Transverse colon (tissue), 4 donors: ENCODE results near the gene STAB1. TPM values are rescaled to one million over a fixed set of nuclear protein-coding genes. Genes with fewer than 3 reads are reported as not detected.

ENCODE experiments used
- DNase-seq: peaks from one replicate; pipeline ENCODE4 v3.0.0-alpha.2; 2019
- H3K27ac ChIP-seq, 4 donors: fragments of 200-600 bp; sonication (generic); 2 replicates each; pipeline ENCODE4 v1.5.1; 2016 to 2018; ENCODE audit warnings: inconsistent platforms in 4 of 4
- H3K27me3 ChIP-seq: fragments of 200-600 bp; sonication (generic); 2 replicates; pipeline ENCODE4 v1.5.1; 2017; ENCODE audit warnings: inconsistent platforms
- H3K36me3 ChIP-seq, 4 donors: fragments of 200-600 bp; sonication (generic); 2 replicates each; pipeline ENCODE4 v1.5.1; 2017 to 2019; ENCODE audit warnings: inconsistent platforms in 4 of 4
- H3K4me1 ChIP-seq, 4 donors: fragments of 200-600 bp; sonication (generic); 2 replicates each; pipeline ENCODE4 v1.5.1; 2017 to 2020; ENCODE audit warnings: inconsistent platforms in 4 of 4
- H3K4me3 ChIP-seq, 4 donors: fragments of 200-600 bp; sonication (generic); 1 replicate in 1 of 4; 2 replicates in 3 of 4; pipeline versions ENCODE4 v1.5.1 to v1.6.1; 2017 to 2019; ENCODE audit warnings: inconsistent platforms in 4 of 4
- H3K9me3 ChIP-seq, 2 donors: fragments of 200-600 bp; sonication (generic); 2 replicates each; pipeline ENCODE4 v1.5.1; 2017 to 2019; ENCODE audit warnings: inconsistent platforms in 2 of 2
- EP300 ChIP-seq: sonication (generic); formaldehyde crosslinking; IDR thresholded peaks from one replicate; pipeline ENCODE4 v1.6.1; 2017; ENCODE audit warnings: antibody characterized with exemption, low read depth
- POLR2A ChIP-seq: fragments of 450-650 bp; IDR thresholded peaks from one replicate; pipeline ENCODE4 v1.6.1; 2016; ENCODE audit warnings: antibody characterized with exemption, mild to moderate bottlenecking, moderate library complexity
- POLR2AphosphoS5 ChIP-seq, 3 donors: sonication (generic); formaldehyde crosslinking; IDR thresholded peaks; one replicate each; pipeline ENCODE4 v1.6.1; 2016; ENCODE audit warnings: antibody characterized with exemption in 3 of 3
- WGBS, 2 donors: methylation state at CpG; one replicate each; pipeline ENCODE4 v1.1.5; 2018; ENCODE audit warnings: low coverage in 1 of 2; 5-methylcytosine and 5-hydroxymethylcytosine counted together
- in situ Hi-C, 4 donors: fragments of 200-750 bp; cut with MboI; loops; one replicate each; pipeline versions ENCODE4 v1.15.0 to v1.15.1; 2017; ENCODE audit warnings: low sequenced_read_pairs in 3 of 4, low pct_ligation_motif_present in 1 of 4, low pct_unique_long_range_greater_than_20kb in 1 of 4
- intact Hi-C: fragments of 100-400 bp; cut with DNase I; formaldehyde crosslinking; loops from one replicate; pipeline ENCODE4 v1.15.1; 2023; ENCODE audit warnings: low total_unique reads
- total RNA-seq, 4 donors: library from RNA; depleted of rRNA; stranded (reverse); fragments of >200 nt; gene quantifications; one replicate each; pipeline ENCODE4 v1.1.0, GENCODE V29; 2016
- TF ChIP-seq, protein P1 (sequence below), 5 experiments: fragments of 200-600 bp in 3 of 5; fragments of 450-650 bp in 2 of 5; sonication (generic) in 3 of 5; IDR thresholded peaks; 1 replicate in 2 of 5; 2 replicates in 3 of 5; pipeline ENCODE4 v1.5.1; 2016 to 2017; ENCODE audit warnings: antibody characterized with exemption in 5 of 5, inconsistent platforms in 3 of 5, mild to moderate bottlenecking in 2 of 5, moderate library complexity in 1 of 5

Gene STAB1
- total RNA-seq, 4 donors from 2014 or later, result 42.6 to 152 (median 70.3) TPM

DNA sequence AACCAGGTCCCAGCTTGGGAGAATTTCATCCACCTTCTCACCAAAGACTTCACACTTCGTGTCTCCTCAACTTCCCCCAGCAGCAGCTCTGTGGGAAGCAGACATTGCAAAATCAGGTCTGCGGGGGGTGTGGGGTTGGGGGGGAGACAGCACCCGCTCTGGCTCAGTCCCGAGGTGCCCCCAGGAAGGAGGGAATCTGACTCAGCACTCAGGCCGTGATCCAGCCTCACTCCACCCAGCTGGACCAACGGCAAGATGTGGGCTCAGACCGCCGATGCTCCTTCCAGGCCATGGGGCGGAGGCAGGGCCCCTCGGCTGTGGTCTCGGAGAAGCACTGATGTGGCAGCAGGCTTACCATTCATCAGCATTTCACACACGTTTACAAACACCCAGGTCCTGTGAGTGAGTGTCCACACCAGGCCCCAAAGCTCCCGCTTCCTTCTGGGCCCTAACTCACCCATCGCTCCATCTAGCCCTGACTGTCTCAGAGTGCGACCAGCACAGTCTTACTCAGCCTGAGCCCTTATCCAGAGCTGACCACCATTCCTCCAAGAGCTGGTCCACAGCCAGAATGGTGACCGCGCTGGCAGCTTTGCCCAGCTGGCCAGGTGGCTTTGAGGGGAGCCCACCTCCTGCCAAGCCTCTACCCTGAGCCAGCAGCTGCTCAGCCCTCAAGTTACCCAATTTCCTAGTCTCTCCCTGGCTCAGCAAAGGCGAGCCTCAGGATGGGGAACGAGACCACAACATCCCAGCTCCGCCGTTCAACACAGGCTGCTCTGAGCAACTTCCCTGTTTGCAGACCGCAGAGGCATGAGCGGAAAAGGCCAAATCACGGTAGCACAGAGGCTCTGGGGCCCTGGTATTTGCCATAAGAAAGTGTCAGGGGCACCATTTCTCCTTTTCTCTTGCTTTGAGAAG is 3.3 kb downstream of the STAB1 start:
- Histone ChIP-seq H3K27ac (peak overlapping the region; percentile 6 to 60 (median 26)), H3K4me1 (peaks cover 0 to 3% (median 0%) of the 10 kb centered on the region in 4 donors), H3K9me3 (no peaks in the 10 kb centered on the region), H3K36me3 (no peaks in the 10 kb centered on the region), H3K27me3 (no peaks in the 10 kb centered on the region), H3K4me3 (no peak overlapping the region)
- DNase-seq, result peak; percentile 41
- 61 to 72% methylated on average over 5 to 24 of the region's 24 CpGs for WGBS, 2 donors
- intact Hi-C loops (no loop called here), in situ Hi-C loops (no loop called here)
- no peak for TF ChIP-seq POLR2AphosphoS5 (IDR thresholded peaks at IDR 0.05)
- TF ChIP-seq EP300, result no peak
- TF ChIP-seq, protein P1, sequence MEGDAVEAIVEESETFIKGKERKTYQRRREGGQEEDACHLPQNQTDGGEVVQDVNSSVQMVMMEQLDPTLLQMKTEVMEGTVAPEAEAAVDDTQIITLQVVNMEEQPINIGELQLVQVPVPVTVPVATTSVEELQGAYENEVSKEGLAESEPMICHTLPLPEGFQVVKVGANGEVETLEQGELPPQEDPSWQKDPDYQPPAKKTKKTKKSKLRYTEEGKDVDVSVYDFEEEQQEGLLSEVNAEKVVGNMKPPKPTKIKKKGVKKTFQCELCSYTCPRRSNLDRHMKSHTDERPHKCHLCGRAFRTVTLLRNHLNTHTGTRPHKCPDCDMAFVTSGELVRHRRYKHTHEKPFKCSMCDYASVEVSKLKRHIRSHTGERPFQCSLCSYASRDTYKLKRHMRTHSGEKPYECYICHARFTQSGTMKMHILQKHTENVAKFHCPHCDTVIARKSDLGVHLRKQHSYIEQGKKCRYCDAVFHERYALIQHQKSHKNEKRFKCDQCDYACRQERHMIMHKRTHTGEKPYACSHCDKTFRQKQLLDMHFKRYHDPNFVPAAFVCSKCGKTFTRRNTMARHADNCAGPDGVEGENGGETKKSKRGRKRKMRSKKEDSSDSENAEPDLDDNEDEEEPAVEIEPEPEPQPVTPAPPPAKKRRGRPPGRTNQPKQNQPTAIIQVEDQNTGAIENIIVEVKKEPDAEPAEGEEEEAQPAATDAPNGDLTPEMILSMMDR (IDR thresholded peaks at IDR 0.05), result no peak
- TF ChIP-seq POLR2A, result no peak

DNA sequence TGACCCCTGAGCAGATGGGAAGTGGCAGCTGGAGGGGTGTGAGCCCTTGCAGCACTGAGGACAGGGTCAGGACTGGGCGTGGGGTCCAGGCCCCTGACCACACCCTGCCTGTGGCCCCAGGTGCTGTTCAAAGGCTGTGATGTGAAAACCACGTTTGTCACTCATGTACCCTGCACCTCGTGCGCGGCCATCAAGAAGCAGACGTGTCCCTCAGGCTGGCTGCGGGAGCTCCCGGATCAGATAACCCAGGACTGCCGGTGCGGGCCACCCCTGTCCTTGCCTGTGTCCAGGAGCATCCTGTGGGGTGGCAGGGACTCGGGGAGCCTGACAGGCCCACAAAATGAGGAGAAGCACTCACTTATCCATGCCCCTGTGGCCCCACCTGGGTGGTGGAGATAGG is 5.9 kb downstream of the STAB1 start:
- 72% methylated on average over 11 of the region's 11 CpGs; no CpG with 5 or more reads in 1 of the 2 donors for WGBS, 2 donors
- in situ Hi-C loops (no loop called here), intact Hi-C loops (no loop called here)
- Histone ChIP-seq H3K36me3 (no peaks in the 10 kb centered on the region), H3K4me1 (peaks cover 0 to 3% (median 0%) of the 10 kb centered on the region in 4 donors), H3K4me3 (no peak overlapping the region), H3K27ac (no peak overlapping the region), H3K27me3 (no peaks in the 10 kb centered on the region), H3K9me3 (no peaks in the 10 kb centered on the region)
- no peak for TF ChIP-seq EP300
- TF ChIP-seq, protein P1 (IDR thresholded peaks at IDR 0.05), result no peak
- no peak for TF ChIP-seq POLR2AphosphoS5 (IDR thresholded peaks at IDR 0.05)
- no peak for TF ChIP-seq POLR2A
- no peak for DNase-seq

DNA sequence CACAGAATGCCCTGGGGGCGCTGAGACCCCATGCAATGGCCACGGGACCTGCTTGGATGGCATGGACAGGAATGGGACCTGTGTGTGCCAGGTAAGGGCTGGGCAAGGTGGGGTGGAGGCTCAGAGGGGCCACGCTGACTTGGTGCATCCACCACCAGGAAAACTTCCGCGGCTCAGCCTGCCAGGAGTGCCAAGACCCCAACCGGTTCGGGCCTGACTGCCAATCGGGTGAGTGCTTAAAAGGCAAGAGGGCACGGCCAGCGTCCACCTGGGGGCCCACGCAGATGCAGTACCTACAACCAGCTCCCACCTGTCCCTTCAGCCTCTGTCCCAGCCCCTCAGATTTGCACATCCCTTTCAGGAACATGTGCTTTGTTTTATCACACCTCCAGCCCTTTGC is 6.9 kb downstream of the STAB1 start:
- H3K9me3 ChIP-seq, result no peaks in the 10 kb centered on the region
- in situ Hi-C loops, result no loop called here
- WGBS, 2 donors, result 89 to 100% methylated on average over 2 to 7 of the region's 11 CpGs
- H3K4me3 ChIP-seq, result no peak overlapping the region
- no peak overlapping the region for H3K27ac ChIP-seq
- intact Hi-C loops, result no loop called here
- no peak for DNase-seq
- H3K4me1 ChIP-seq, result peaks cover 0 to 3% (median 0%) of the 10 kb centered on the region in 4 donors
- TF ChIP-seq, protein P1 (IDR thresholded peaks at IDR 0.05), result no peak
- H3K27me3 ChIP-seq, result no peaks in the 10 kb centered on the region
- H3K36me3 ChIP-seq, result no peaks in the 10 kb centered on the region

DNA sequence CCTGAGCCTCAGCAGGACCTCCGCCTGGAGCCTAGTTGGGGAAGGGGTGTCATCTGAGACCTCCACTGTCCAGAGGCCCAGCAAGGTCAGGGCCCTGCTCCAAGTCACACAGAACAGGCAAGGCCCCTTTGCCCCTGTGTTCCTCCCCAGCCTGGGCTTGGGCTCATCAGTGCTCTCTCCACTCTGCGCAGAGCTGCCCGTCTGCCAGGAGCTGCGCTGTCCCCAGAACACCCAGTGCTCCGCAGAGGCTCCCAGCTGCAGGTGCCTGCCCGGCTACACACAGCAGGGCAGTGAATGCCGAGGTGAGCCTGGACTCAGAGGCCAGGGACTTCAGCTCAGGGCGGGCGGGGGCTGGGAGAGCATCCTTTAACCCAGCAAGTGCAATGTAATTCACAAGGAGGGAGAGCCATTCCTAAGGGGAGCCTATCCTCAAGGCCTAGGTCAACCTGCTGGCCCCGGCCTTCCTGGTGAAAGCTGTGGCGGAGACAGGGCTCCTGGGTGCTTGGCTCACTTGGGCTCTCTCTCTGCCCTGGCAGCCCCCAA is 7.7 kb downstream of the STAB1 start:
- H3K36me3 ChIP-seq, result no peaks in the 10 kb centered on the region
- DNase-seq, result no peak
- no peak overlapping the region for H3K4me3 ChIP-seq
- H3K27me3 ChIP-seq, result no peaks in the 10 kb centered on the region
- no peaks in the 10 kb centered on the region for H3K4me1 ChIP-seq
- H3K9me3 ChIP-seq, result no peaks in the 10 kb centered on the region
- intact Hi-C loops (no loop called here), in situ Hi-C loops (no loop called here)
- H3K27ac ChIP-seq, result no peak overlapping the region
- 96% methylated on average over 11 of the region's 11 CpGs; no CpG with 5 or more reads in 1 of the 2 donors for WGBS, 2 donors
- TF ChIP-seq POLR2AphosphoS5 (IDR thresholded peaks at IDR 0.05) (no peak), POLR2A (no peak), EP300 (no peak)
- TF ChIP-seq, protein P1 (IDR thresholded peaks at IDR 0.05), result no peak
